GM12878 (cell line): ENCODE data around the gene LRFN2. TPM values are rescaled to one million over a fixed set of nuclear protein-coding genes. Genes with fewer than 3 reads are reported as not detected.

Experiments used
- ATAC-seq: fragments of 200-7000 bp; cut with Tn5 transposase; 3 replicates; pipeline ENCODE4 v1.9.1; 2020; ENCODE audit warnings: mild to moderate bottlenecking, moderate library complexity
- BruUV-seq: library from RNA; stranded (reverse); fragments of 400-500 nt; replicated peaks from 2 replicates; lab custom pipeline; 2021; lab: Mats Ljungman, UMichigan
- CTCF ChIA-PET: fragments of 300-600 bp; sonication (Branson Sonifier 250); formaldehyde crosslinking; extraction: SDS; loops from one replicate; lab custom pipeline; 2021; ENCODE audit warnings: inconsistent platforms; lab: Yijun Ruan, JAX
- POLR2A ChIA-PET: fragments of 350-600 bp; formaldehyde crosslinking; extraction: SDS; loops from one replicate; lab custom pipeline; 2021; ENCODE audit warnings: inconsistent platforms; lab: Charles Lee
- RAD21 ChIA-PET: fragments of 300-600 bp; sonication (Branson Sonifier 250); formaldehyde crosslinking; loops from one replicate; lab custom pipeline; 2023; ENCODE audit warnings: antibody characterized with exemption; ENCODE audit not compliant: unreplicated experiment; lab: Charles Lee
- SMC1A ChIA-PET: fragments of 300-600 bp; sonication (Branson Sonifier 250); formaldehyde crosslinking; loops from one replicate; lab custom pipeline; 2023; ENCODE audit not compliant: unreplicated experiment, uncharacterized antibody; lab: Charles Lee
- DNase-seq: peaks from one replicate; pipeline ENCODE4 v3.0.0-alpha.2; 2011; ENCODE audit warnings: low read depth, low spot score
- FAIRE-seq: peaks from 3 replicates; lab custom pipeline; 2011; peaks lifted over from hg19 to GRCh38; lab: Jason Lieb, UNC
- H2AFZ ChIP-seq: 2 replicates; pipeline ENCODE4 v1.6.0; 2011; ENCODE audit warnings: low read depth, low read length, control low read depth; ENCODE audit not compliant: control insufficient read depth
- H3K27ac ChIP-seq: 2 replicates; pipeline ENCODE4 v1.5.1; 2011; ENCODE audit warnings: control low read depth; ENCODE audit not compliant: control insufficient read depth, insufficient read depth
- H3K27me3 ChIP-seq, 2 experiments: replicated peaks in 1 of 2; 2 replicates each; pipeline versions ENCODE4 v1.6.0 to v1.6.1; 2011; ENCODE audit warnings: low read length in 1 of 2; ENCODE audit not compliant: control insufficient read depth in 2 of 2, insufficient read depth in 2 of 2
- H3K36me3 ChIP-seq, 2 experiments: 2 replicates each; pipeline ENCODE4 v1.5.1; 2011; ENCODE audit warnings: low read length in 1 of 2; ENCODE audit not compliant: control insufficient read depth in 2 of 2, insufficient read depth in 2 of 2
- H3K4me1 ChIP-seq: 2 replicates; pipeline ENCODE4 v1.6.1; 2011; ENCODE audit warnings: mild to moderate bottlenecking, low read length, moderate library complexity, mixed read lengths; ENCODE audit not compliant: control insufficient read depth, insufficient read depth
- H3K4me2 ChIP-seq: 2 replicates; pipeline ENCODE4 v1.6.0; 2011; ENCODE audit warnings: control low read depth; ENCODE audit not compliant: control insufficient read depth, insufficient read depth
- H3K4me3 ChIP-seq: fragments of 200-600 bp; sonication (generic); 2 replicates; pipeline ENCODE4 v1.5.1; 2016
- H3K79me2 ChIP-seq: 2 replicates; pipeline ENCODE4 v1.6.0; 2011; ENCODE audit warnings: low read length; ENCODE audit not compliant: control insufficient read depth, insufficient read depth
- H3K9ac ChIP-seq: 2 replicates; pipeline ENCODE4 v1.8.0; 2011; ENCODE audit warnings: low read length, control low read depth, mixed read lengths; ENCODE audit not compliant: control insufficient read depth, insufficient read depth
- H3K9me3 ChIP-seq: replicated peaks from 3 replicates; pipeline ENCODE4 v1.5.1; 2011; ENCODE audit warnings: mild to moderate bottlenecking, low read length; ENCODE audit not compliant: control insufficient read depth, insufficient read depth
- H4K20me1 ChIP-seq: 2 replicates; pipeline ENCODE4 v1.6.0; 2011; ENCODE audit not compliant: control insufficient read depth, insufficient read depth
- ATF2 ChIP-seq: IDR thresholded peaks from 2 replicates; pipeline ENCODE4 v1.6.1; 2012; ENCODE audit warnings: low read length, inconsistent platforms
- ATF3 ChIP-seq: IDR thresholded peaks from 2 replicates; pipeline ENCODE4 v1.6.1; 2011; ENCODE audit warnings: low read depth, mild to moderate bottlenecking, low read length, moderate library complexity, borderline replicate concordance; ENCODE audit errors: extremely low read depth
- ATF7 ChIP-seq: fragments of 450-650 bp; IDR thresholded peaks from 2 replicates; pipeline ENCODE4 v1.6.1; 2016; ENCODE audit warnings: low read depth, mild to moderate bottlenecking
- BCL11A ChIP-seq: IDR thresholded peaks from 2 replicates; pipeline ENCODE4 v1.6.1; 2011; ENCODE audit warnings: low read depth, low read length
- BHLHE40 ChIP-seq, 2 experiments: fragments of 450-650 bp in 1 of 2; IDR thresholded peaks; 2 replicates each; pipeline ENCODE4 v1.6.1; 2011 to 2017; ENCODE audit warnings: low read depth in 2 of 2, borderline replicate concordance in 1 of 2, improper control_type of control experiment in 1 of 2, low read length in 1 of 2, mild to moderate bottlenecking in 1 of 2
- FOXK2 ChIP-seq: fragments of 450-650 bp; IDR thresholded peaks from 2 replicates; pipeline ENCODE4 v1.6.1; 2017; ENCODE audit warnings: mild to moderate bottlenecking, moderate library complexity
- MEF2A ChIP-seq: IDR thresholded peaks from 2 replicates; pipeline ENCODE4 v1.6.1; 2011; ENCODE audit warnings: low read depth, mild to moderate bottlenecking, low read length, moderate library complexity; ENCODE audit not compliant: insufficient read depth
- PRDM15 ChIP-seq: fragments of 450-650 bp; formaldehyde crosslinking; IDR thresholded peaks from 2 replicates; pipeline ENCODE4 v1.4.0; 2020; ENCODE audit warnings: mild to moderate bottlenecking, moderate library complexity
- RAD51 ChIP-seq: fragments of 450-650 bp; IDR thresholded peaks from 2 replicates; pipeline ENCODE4 v1.6.1; 2016; ENCODE audit warnings: moderate library complexity, mild to moderate bottlenecking, inconsistent platforms
- SP1 ChIP-seq: IDR thresholded peaks from one replicate; pipeline ENCODE4 v1.6.1; 2011; ENCODE audit warnings: low read depth, low read length
- STAT1 ChIP-seq: fragments of 450-650 bp; conservative IDR thresholded peaks from 2 replicates; pipeline ENCODE4 v1.6.1; 2014; ENCODE audit warnings: antibody characterized with exemption, mild to moderate bottlenecking
- ZZZ3 ChIP-seq: IDR thresholded peaks from 2 replicates; pipeline ENCODE4 v1.6.1; 2011; ENCODE audit warnings: low read depth; ENCODE audit not compliant: control insufficient read depth, insufficient read length
- WGBS: methylation state at CpG from one replicate; pipeline ENCODE4 v1.1.6; 2016; ENCODE audit warnings: low lambda C conversion rate; ENCODE audit not compliant: insufficient replicate concordance, insufficient coverage; ENCODE audit errors: missing lambda C conversion rate; 5-methylcytosine and 5-hydroxymethylcytosine counted together
- in situ Hi-C: fragments of 300-500 bp; cut with MboI; formaldehyde crosslinking; loops from 9 replicates; pipeline ENCODE4 v1.14.3; 2018; ENCODE audit warnings: mixed read lengths
- intact Hi-C: fragments of 100-400 bp; cut with micrococcal nuclease; formaldehyde crosslinking; loops from one replicate; pipeline ENCODE4 v1.14.2; 2022; ENCODE audit not compliant: unreplicated experiment
- polyA plus RNA-seq, 11 experiments: library from polyadenylated mRNA; depleted of rRNA in 4 of 11; unstranded in 6 of 11; stranded (reverse) in 5 of 11; fragments of >200 nt; fragmentation: Nextera tagmentation in 4 of 11; fragmentation: Illumina TruSeq in 1 of 11; extraction: Ambion mirVana in 4 of 11; extraction: Trizol in 1 of 11; gene quantifications; 1 replicate in 1 of 11; 2 replicates in 10 of 11; pipeline versions ENCODE4 v1.2.1 to v1.2.3, GENCODE V29; 2011 to 2016; ENCODE audit warnings: inconsistent platforms in 2 of 11, missing spikeins in 2 of 11, low read depth in 1 of 11
- total RNA-seq, 4 experiments: library from RNA; depleted of rRNA in 3 of 4; stranded (reverse); fragments of >200 nt in 3 of 4; fragmentation: Illumina TruSeq in 1 of 4; extraction: Trizol in 1 of 4; gene quantifications; 2 replicates each; pipeline versions ENCODE4 v1.2.1 to v1.2.3, GENCODE V29; 2013 to 2021

The LRFN2 gene
- total and polyA plus RNA-seq, 10 of the 15 experiments (the other 5 are each of a cell fraction or from before 2014, with no cell fraction given) = not detected

GRCh38 chr6:40583709-40584108, 3.5 kb downstream of the LRFN2 start:
- no peak for TF ChIP-seq STAT1
- no peak overlapping the region for H3K27ac ChIP-seq
- CTCF ChIA-PET = no interaction called here
- DNase-seq = no peak
- H3K4me1 ChIP-seq = no peaks in the 10 kb centered on the region
- BruUV-seq = no TSS peak
- no peaks in the 10 kb centered on the region for H3K79me2 ChIP-seq
- in situ Hi-C loops = no loop called here
- no peak overlapping the region for H3K4me2 ChIP-seq
- no peak overlapping the region for H3K9ac ChIP-seq
- no peaks in the 10 kb centered on the region for H3K36me3 ChIP-seq
- 9% methylated on average over 3 of the region's 3 CpGs for WGBS
- FAIRE-seq = no peak
- peaks cover 6 to 10% of the 10 kb centered on the region in 2 experiments for H3K27me3 ChIP-seq
- RAD21 ChIA-PET = no interaction called here
- H2AFZ ChIP-seq = no peak overlapping the region
- H3K4me3 ChIP-seq = no peak overlapping the region
- H3K9me3 ChIP-seq = no peaks in the 10 kb centered on the region
- no peaks in the 10 kb centered on the region for H4K20me1 ChIP-seq
- SMC1A ChIA-PET = no interaction called here
- POLR2A ChIA-PET = no interaction called here
- no peak for ATAC-seq
- intact Hi-C loops = no loop called here

- ChIA-PET SMC1A (interaction anchor here (0.7 kb wide), 1 partner anchor 43 kb away, joined by 3 read pairs; no protein-coding TSS in a partner anchor), CTCF (no interaction called here), POLR2A (no interaction called here), RAD21 (no interaction called here)
- no peak overlapping the region for H3K4me3 ChIP-seq
- no peak overlapping the region for H2AFZ ChIP-seq
- DNase-seq = no peak
- no peaks in the 10 kb centered on the region for H3K36me3 ChIP-seq
- peaks cover 3 to 10% of the 10 kb centered on the region in 2 experiments; a peak in 3 of 4 replicates for H3K27me3 ChIP-seq
- in situ Hi-C loops = no loop called here
- 3% methylated on average over 3 of the region's 3 CpGs for whole genome bisulfite sequencing
- no peaks in the 10 kb centered on the region for H4K20me1 ChIP-seq
- no peaks in the 10 kb centered on the region for H3K79me2 ChIP-seq
- H3K4me2 ChIP-seq = no peak overlapping the region
- H3K4me1 ChIP-seq = no peaks in the 10 kb centered on the region
- no peak for FAIRE-seq
- no peak overlapping the region for H3K9ac ChIP-seq
- no peak overlapping the region for H3K27ac ChIP-seq
- intact Hi-C loops = no loop called here
- H3K9me3 ChIP-seq = no peaks in the 10 kb centered on the region
- BruUV-seq = no TSS peak
- TF ChIP-seq SP1 = no peak
- no peak for TF ChIP-seq MEF2A
- no peak for TF ChIP-seq FOXK2
- no peak for TF ChIP-seq BCL11A
- TF ChIP-seq ZZZ3 = no peak
- no peak for TF ChIP-seq ATF7
- no peak for TF ChIP-seq ATF3
- no peak for TF ChIP-seq ATF2
- no peak for TF ChIP-seq BHLHE40 (IDR thresholded peaks at IDR 0.05; ENCODE audit: borderline replicate concordance in 1 of 2, low read depth in 2 of 2, low read length in 1 of 2)
- TF ChIP-seq RAD51 = no peak
- TF ChIP-seq STAT1 = no peak
- TF ChIP-seq PRDM15 (CRISPR knock-in tag) = no peak
- no peak for ATAC-seq
Measured at GRCh38 chr6:40582892-40583291, 4.3 kb downstream of the LRFN2 start.
